Common myeloid progenitor, CD34-positive (primary cell): Measurements from ENCODE around the gene SLC16A3.

Source experiments
- CTCF ChIA-PET: fragments of 350-600 bp; sonication (Branson Sonifier 250); formaldehyde crosslinking; loops from one replicate; lab custom pipeline; 2021; ENCODE audit warnings: antibody characterized with exemption; lab: Charles Lee
- POLR2A ChIA-PET: fragments of 350-600 bp; sonication (Branson Sonifier 250); formaldehyde crosslinking; loops from one replicate; lab custom pipeline; 2021; ENCODE audit warnings: antibody characterized with exemption; lab: Charles Lee
- DNase-seq, 3 donors: peaks; one replicate each; pipeline versions ENCODE4 v3.0.0 to v3.0.0-alpha.2; 2013
- H3K27ac ChIP-seq, 2 experiments: 1 replicate in 1 of 2; 2 replicates in 1 of 2; pipeline ENCODE4 v1.7.0; 2013; ENCODE audit warnings: inconsistent platforms in 2 of 2, low read length in 2 of 2, mild to moderate bottlenecking in 2 of 2, low read depth in 1 of 2, moderate library complexity in 1 of 2; ENCODE audit not compliant: severe bottlenecking in 2 of 2, insufficient read depth in 1 of 2, poor library complexity in 1 of 2
- H3K27me3 ChIP-seq, 5 experiments: replicated peaks in 2 of 5; 1 replicate in 3 of 5; 2 replicates in 2 of 5; pipeline versions ENCODE4 v1.6.1 to v1.7.0; 2013; ENCODE audit warnings: low read length in 4 of 5, mild to moderate bottlenecking in 2 of 5, moderate library complexity in 2 of 5, inconsistent platforms in 1 of 5; ENCODE audit not compliant: insufficient read depth in 5 of 5, control insufficient read depth in 4 of 5
- H3K36me3 ChIP-seq, 4 experiments: 1 replicate in 2 of 4; 2 replicates in 2 of 4; pipeline versions ENCODE4 v1.6.1 to v1.7.0; 2013; ENCODE audit warnings: low read length in 3 of 4, control low read depth in 1 of 4, mild to moderate bottlenecking in 1 of 4; ENCODE audit not compliant: control insufficient read depth in 4 of 4, insufficient read depth in 4 of 4
- H3K4me1 ChIP-seq, 4 experiments: 1 replicate in 3 of 4; 2 replicates in 1 of 4; pipeline versions ENCODE4 v1.6.1 to v1.7.1; 2013; ENCODE audit warnings: low read length in 3 of 4, mild to moderate bottlenecking in 3 of 4, control low read depth in 1 of 4, inconsistent platforms in 1 of 4, moderate library complexity in 1 of 4; ENCODE audit not compliant: control insufficient read depth in 4 of 4, insufficient read depth in 4 of 4; ENCODE audit errors: control extremely low read depth in 1 of 4
- H3K4me3 ChIP-seq, 7 experiments: 1 replicate in 4 of 7; 2 replicates in 3 of 7; pipeline versions ENCODE4 v1.5.1 to v1.7.0; 2013; ENCODE audit warnings: mild to moderate bottlenecking in 7 of 7, low read length in 6 of 7, moderate library complexity in 6 of 7, inconsistent platforms in 2 of 7, low read depth in 2 of 7, control low read depth in 1 of 7; ENCODE audit not compliant: insufficient read depth in 4 of 7, control insufficient read depth in 1 of 7; ENCODE audit errors: extremely low read depth in 1 of 7
- H3K9me3 ChIP-seq, 5 experiments: 1 replicate in 4 of 5; 2 replicates in 1 of 5; pipeline versions ENCODE4 v1.6.1 to v1.7.1; 2013; ENCODE audit warnings: low read length in 4 of 5, mild to moderate bottlenecking in 2 of 5, inconsistent platforms in 1 of 5, low read depth in 1 of 5, moderate library complexity in 1 of 5; ENCODE audit not compliant: control insufficient read depth in 4 of 5, insufficient read depth in 2 of 5; ENCODE audit errors: control extremely low read depth in 1 of 5
- WGBS: methylation state at CpG from one replicate; pipeline ENCODE4 v1.1.5; 2013; ENCODE audit not compliant: insufficient coverage; 5-methylcytosine and 5-hydroxymethylcytosine counted together

The SLC16A3 gene

DNA sequence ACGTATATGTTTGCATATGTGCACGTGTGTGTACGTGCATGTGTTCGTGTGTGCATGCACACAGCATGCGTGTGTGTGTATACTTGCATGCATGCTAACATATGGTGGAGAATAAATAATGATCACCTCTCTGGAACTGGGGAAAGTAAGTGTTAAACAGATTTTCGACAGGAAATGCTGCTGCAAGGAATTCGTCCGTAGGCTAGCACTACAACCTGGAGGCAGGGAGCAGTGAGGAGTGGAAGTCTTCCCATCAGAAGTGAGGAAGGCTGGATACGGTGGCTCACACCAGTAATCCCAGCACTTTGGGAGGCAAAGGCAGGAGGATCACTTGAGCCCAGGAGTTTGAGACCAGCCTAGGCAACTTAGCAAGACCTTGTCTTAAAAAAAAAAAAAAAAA lies 49.5 kb downstream of the SLC16A3 start:
- H3K4me1 ChIP-seq, result peaks cover 0 to 22% (median 15%) of the 10 kb centered on the region in 4 experiments
- no peak for DNase-seq
- H3K27me3 ChIP-seq, result no peaks in the 10 kb centered on the region
- 98% methylated on average over 9 of the region's 9 CpGs for WGBS
- ChIA-PET POLR2A (no interaction called here), CTCF (no interaction called here)
- H3K4me3 ChIP-seq, result no peak overlapping the region
- H3K27ac ChIP-seq, result no peak overlapping the region
- no peaks in the 10 kb centered on the region for H3K9me3 ChIP-seq
- H3K36me3 ChIP-seq, result no peaks in the 10 kb centered on the region

GRCh38 chr17:82278786-82279391 lies 50.0 kb downstream of the SLC16A3 start:
- POLR2A ChIA-PET, result no interaction called here
- H3K4me1 ChIP-seq, result peaks cover 0 to 20% (median 14%) of the 10 kb centered on the region in 4 experiments
- WGBS, result 94% methylated on average over 14 of the region's 16 CpGs

DNA sequence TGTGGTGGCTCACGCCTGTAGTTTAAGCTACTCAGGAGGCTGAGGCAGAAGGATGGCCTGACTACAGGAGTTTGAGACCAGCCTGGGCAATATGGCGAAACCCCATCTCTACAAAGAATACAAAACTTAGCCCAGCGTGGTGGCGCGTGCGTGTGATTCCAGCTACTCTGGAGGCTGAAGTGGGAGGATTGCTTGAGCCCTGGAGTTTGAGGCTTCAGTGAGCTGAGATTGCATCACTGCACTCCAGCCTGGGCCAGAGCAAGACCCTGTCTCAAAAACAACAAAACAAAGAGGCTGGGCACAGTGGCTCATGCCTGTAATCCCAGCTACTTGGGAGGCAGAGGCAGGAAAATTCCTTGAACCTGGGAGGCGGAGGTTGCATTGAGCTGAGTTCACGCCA lies 51.7 kb downstream of the SLC16A3 start:
- no peak overlapping the region for H3K27ac ChIP-seq
- 97% methylated on average over 7 of the region's 8 CpGs for WGBS
- H3K4me3 ChIP-seq, result no peak overlapping the region
- no peak for DNase-seq
- ChIA-PET POLR2A (interaction anchor here (1.6 kb wide), 1 partner anchor 11 kb away, joined by 7 read pairs; no protein-coding TSS in a partner anchor), CTCF (interaction anchor here (1.1 kb wide), 1 partner anchor 11 kb away, joined by 3 read pairs; no protein-coding TSS in a partner anchor)
- no peaks in the 10 kb centered on the region for H3K27me3 ChIP-seq
- no peaks in the 10 kb centered on the region for H3K9me3 ChIP-seq
- H3K4me1 ChIP-seq, result peaks cover 0 to 18% (median 11%) of the 10 kb centered on the region in 4 experiments
- H3K36me3 ChIP-seq, result no peaks in the 10 kb centered on the region

More at GRCh38 chr17:82278786-82279391, 50.0 kb downstream of the SLC16A3 start:
- no peak for DNase-seq
- H3K27me3 ChIP-seq, result no peaks in the 10 kb centered on the region
- no peak overlapping the region for H3K27ac ChIP-seq
- no peaks in the 10 kb centered on the region for H3K36me3 ChIP-seq
- CTCF ChIA-PET, result no interaction called here
- H3K4me3 ChIP-seq, result no peak overlapping the region
- H3K9me3 ChIP-seq, result no peaks in the 10 kb centered on the region

DNA sequence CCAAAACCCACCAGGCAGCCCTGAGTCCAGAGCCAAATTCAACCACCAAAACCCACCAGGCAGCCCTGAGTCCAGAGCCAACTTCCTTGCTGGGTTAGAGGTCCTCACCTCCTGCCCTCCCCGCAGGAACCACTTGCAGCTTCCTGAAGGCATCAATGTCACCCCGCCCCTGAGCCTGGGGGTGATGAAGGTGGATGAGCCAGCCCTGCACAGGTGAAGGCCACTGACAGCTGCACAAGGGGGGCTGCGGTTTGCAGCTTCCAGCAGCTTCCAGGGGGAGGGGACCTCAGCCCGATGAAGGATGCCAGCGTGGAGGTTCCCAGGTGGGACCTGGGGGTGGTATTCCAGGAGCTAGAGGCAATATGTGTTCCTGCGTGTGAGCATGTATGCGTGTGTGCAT lies 52.2 kb downstream of the SLC16A3 start:
- no peaks in the 10 kb centered on the region for H3K9me3 ChIP-seq
- DNase-seq, result no peak
- ChIA-PET POLR2A (interaction anchor here (1.6 kb wide), 1 partner anchor 11 kb away, joined by 7 read pairs; no protein-coding TSS in a partner anchor), CTCF (interaction anchor here (1.1 kb wide), 1 partner anchor 11 kb away, joined by 3 read pairs; no protein-coding TSS in a partner anchor)
- H3K4me1 ChIP-seq, result peaks cover 0 to 18% (median 11%) of the 10 kb centered on the region in 4 experiments
- no peak overlapping the region for H3K27ac ChIP-seq
- WGBS, result 89% methylated on average over 5 of the region's 7 CpGs
- no peaks in the 10 kb centered on the region for H3K27me3 ChIP-seq
- no peaks in the 10 kb centered on the region for H3K36me3 ChIP-seq
- H3K4me3 ChIP-seq, result no peak overlapping the region

DNA sequence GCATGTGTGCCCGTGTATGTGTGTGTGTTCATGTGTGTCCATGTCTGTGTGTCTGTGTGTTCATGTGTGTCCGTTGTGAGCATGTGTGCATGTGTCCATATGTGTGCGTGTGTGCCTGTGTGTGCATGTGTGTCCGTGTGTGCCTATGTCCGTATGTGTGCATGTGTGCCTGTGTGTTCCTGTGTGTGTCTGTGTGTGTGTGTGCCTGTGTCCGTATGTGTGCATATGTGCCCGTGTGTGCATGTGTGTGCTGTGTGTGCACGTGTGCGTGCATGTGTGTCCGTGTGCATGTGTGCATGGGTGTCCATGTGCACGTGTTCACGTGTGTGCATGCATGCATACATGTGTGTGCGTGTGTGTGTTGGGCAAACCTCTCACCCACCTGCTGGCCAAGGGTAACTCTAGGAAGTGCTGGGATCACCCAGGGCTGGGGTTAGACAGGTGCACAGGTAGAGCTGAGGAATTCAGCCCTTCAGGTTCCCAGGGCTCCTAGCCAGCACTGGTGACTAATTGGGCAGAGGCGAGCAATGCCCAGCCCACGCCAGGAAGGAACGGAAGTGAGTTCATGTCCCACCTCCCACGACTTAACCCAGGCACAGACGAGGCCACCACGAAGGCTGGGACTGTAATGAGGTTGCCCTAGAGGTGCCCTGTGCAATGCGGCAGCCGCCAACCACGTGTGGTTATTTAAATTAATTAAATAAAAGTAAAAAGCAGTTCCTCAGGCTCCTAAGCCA lies 52.8 kb downstream of the SLC16A3 start:
- Histone ChIP-seq H3K27me3 (no peaks in the 10 kb centered on the region), H3K9me3 (no peaks in the 10 kb centered on the region), H3K36me3 (no peaks in the 10 kb centered on the region), H3K4me1 (peaks cover 0 to 18% (median 11%) of the 10 kb centered on the region in 4 experiments), H3K4me3 (no peak overlapping the region), H3K27ac (no peak overlapping the region)
- CTCF ChIA-PET, result interaction anchor here (0.5 to 2.3 kb wide), 2 partner anchors 11 to 100 kb away, joined by 3 to 10 read pairs; no protein-coding TSS in a partner anchor
- POLR2A ChIA-PET, result interaction anchor here (1.6 kb wide), 1 partner anchor 10 kb away, joined by 7 read pairs; no protein-coding TSS in a partner anchor
- DNase-seq, result no peak
- 88% methylated on average over 12 of the region's 22 CpGs for WGBS

DNA sequence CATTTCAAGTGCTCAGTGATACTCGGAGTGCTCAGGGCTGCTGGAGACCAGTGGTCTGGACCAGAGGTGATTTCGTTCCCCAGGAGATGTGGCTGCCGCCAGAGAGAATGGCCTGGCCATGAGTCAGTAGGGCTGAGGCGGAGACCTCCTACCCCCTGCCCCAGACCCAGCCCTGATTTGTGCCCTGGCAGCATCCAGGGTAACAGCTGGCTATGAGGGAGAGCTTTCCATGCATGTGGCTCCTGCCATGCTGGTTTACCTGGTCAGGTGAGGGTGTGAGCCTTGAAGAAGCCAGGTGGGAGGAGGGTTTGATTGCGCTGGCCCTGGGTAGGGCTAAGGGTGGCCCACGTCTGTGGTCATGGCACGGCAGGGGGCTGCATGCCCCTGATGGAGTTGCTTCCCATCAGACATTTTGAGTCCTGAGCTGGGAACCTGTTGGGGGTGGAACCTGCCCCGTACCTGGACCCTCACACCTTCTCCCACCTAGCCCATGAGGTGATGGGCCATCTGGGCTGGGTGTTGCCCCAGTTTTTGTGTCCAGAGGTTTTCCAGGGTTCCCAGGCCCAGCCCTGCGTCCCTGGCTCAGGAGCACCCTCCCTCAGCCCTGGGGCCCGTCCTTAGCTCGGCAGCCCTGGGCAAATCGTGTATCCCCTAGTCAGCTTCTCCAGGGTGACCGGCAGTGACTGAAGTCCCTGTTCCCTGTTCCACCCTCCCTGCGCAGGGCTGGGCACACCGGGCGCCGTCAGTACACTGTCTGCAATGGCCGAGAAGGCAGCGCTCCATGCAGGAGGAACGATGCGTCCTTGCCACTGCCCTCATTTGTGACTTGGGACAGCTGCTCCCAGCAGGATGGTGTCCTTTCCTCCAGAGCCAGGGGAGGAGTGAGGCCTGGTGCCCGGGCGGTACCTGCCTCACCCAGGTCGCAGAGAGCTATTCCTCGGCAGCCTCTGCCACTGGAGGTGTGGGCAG lies 53.7 kb downstream of the SLC16A3 start:
- ChIA-PET CTCF (interaction anchor here (0.5 to 2.6 kb wide), 4 partner anchors 7 to 101 kb away, joined by 3 to 10 read pairs (median 7); partner anchors contain the start of gene CSNK1D), POLR2A (interaction anchor here (1.2 to 1.5 kb wide), 2 partner anchors 9 to 10 kb away, joined by 3 to 7 read pairs; partner anchors contain the start of gene CSNK1D)
- WGBS, result 98% methylated on average over 19 of the region's 25 CpGs
- Histone ChIP-seq H3K4me1 (peaks cover 0 to 18% (median 11%) of the 10 kb centered on the region in 4 experiments), H3K36me3 (no peaks in the 10 kb centered on the region), H3K27me3 (no peaks in the 10 kb centered on the region), H3K27ac (no peak overlapping the region), H3K4me3 (no peak overlapping the region), H3K9me3 (peaks cover 0 to 3% (median 0%) of the 10 kb centered on the region in 5 experiments)
- DNase-seq, result no peak
